ENCODE results near the gene HS2ST1.

HS2ST1 gene

GRCh38 chr1:87131809-87132283 lies 217.4 kb downstream of the HS2ST1 start:
- peak; percentile 74 for DNase-seq (ENCODE audit: low read depth)
- TF ChIP-seq, protein P1, sequence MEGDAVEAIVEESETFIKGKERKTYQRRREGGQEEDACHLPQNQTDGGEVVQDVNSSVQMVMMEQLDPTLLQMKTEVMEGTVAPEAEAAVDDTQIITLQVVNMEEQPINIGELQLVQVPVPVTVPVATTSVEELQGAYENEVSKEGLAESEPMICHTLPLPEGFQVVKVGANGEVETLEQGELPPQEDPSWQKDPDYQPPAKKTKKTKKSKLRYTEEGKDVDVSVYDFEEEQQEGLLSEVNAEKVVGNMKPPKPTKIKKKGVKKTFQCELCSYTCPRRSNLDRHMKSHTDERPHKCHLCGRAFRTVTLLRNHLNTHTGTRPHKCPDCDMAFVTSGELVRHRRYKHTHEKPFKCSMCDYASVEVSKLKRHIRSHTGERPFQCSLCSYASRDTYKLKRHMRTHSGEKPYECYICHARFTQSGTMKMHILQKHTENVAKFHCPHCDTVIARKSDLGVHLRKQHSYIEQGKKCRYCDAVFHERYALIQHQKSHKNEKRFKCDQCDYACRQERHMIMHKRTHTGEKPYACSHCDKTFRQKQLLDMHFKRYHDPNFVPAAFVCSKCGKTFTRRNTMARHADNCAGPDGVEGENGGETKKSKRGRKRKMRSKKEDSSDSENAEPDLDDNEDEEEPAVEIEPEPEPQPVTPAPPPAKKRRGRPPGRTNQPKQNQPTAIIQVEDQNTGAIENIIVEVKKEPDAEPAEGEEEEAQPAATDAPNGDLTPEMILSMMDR (IDR thresholded peaks at IDR 0.05; ENCODE audit: low read depth, low read length): peak; percentile 81
- no peak for TF ChIP-seq POLR2A (IDR thresholded peaks at IDR 0.05; ENCODE audit: extremely low read depth, insufficient read length)
- no peak overlapping the region for H3K4me3 ChIP-seq (ENCODE audit: low read depth, low read length)

GRCh38 chr1:87132284-87132870 lies 217.9 kb downstream of the HS2ST1 start:
- no peak overlapping the region for H3K4me3 ChIP-seq (ENCODE audit: low read depth, low read length)

GRCh38 chr1:87134061-87134460 lies 219.6 kb downstream of the HS2ST1 start:
- no peak overlapping the region for H3K4me3 ChIP-seq (ENCODE audit: low read depth, low read length)
- TF ChIP-seq, protein P1 (IDR thresholded peaks at IDR 0.05; ENCODE audit: low read depth, low read length): no peak
- no peak for TF ChIP-seq MYC (IDR thresholded peaks at IDR 0.05; ENCODE audit: low read depth, low read length)
- TF ChIP-seq POLR2A (IDR thresholded peaks at IDR 0.05; ENCODE audit: extremely low read depth, insufficient read length): no peak
- TF ChIP-seq, protein P2, sequence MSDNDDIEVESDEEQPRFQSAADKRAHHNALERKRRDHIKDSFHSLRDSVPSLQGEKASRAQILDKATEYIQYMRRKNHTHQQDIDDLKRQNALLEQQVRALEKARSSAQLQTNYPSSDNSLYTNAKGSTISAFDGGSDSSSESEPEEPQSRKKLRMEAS (IDR thresholded peaks at IDR 0.05; ENCODE audit: low read depth, low read length): no peak
- DNase-seq (ENCODE audit: low read depth): no peak

More at GRCh38 chr1:87132284-87132870, 217.9 kb downstream of the HS2ST1 start:
- no peak for DNase-seq (ENCODE audit: low read depth)
- TF ChIP-seq MYC (IDR thresholded peaks at IDR 0.05; ENCODE audit: low read depth, low read length) (no peak), POLR2A (IDR thresholded peaks at IDR 0.05; ENCODE audit: extremely low read depth, insufficient read length) (no peak)
- TF ChIP-seq, protein P2 (IDR thresholded peaks at IDR 0.05; ENCODE audit: low read depth, low read length): no peak
- TF ChIP-seq, protein P1 (IDR thresholded peaks at IDR 0.05; ENCODE audit: low read depth, low read length): no peak

GRCh38 chr1:87134625-87135328 lies 220.3 kb downstream of the HS2ST1 start:
- no peak for TF ChIP-seq MYC (IDR thresholded peaks at IDR 0.05; ENCODE audit: low read depth, low read length)
- no peak overlapping the region for H3K4me3 ChIP-seq (ENCODE audit: low read depth, low read length)
- DNase-seq (ENCODE audit: low read depth): no peak

DNA sequence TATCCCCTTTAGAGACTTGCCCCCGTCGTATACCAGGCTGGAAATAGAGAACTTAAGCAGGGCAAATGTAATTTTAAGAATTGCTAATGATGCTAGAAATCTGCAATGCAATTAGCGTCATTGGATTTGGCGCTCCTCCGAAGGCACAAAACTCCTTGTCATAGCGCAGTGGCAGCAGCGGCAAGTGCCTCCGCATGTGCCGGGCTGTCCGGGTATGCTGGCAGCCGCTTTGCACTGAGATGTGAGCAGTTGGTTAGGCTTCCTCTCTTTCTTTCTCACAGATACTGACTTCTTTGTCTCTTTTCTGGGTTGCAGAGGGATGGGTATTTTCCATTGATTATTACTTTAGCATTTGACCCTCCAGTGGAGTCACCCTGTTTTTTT lies 220.9 kb downstream of the HS2ST1 start:
- H3K4me3 ChIP-seq (ENCODE audit: low read depth, low read length): no peak overlapping the region
- no peak for DNase-seq (ENCODE audit: low read depth)
- TF ChIP-seq MYC (IDR thresholded peaks at IDR 0.05; ENCODE audit: low read depth, low read length): no peak
- no peak for TF ChIP-seq POLR2A (IDR thresholded peaks at IDR 0.05; ENCODE audit: extremely low read depth, insufficient read length)
- TF ChIP-seq, protein P1 (IDR thresholded peaks at IDR 0.05; ENCODE audit: low read depth, low read length): no peak
- TF ChIP-seq, protein P2 (IDR thresholded peaks at IDR 0.05; ENCODE audit: low read depth, low read length): no peak

DNA sequence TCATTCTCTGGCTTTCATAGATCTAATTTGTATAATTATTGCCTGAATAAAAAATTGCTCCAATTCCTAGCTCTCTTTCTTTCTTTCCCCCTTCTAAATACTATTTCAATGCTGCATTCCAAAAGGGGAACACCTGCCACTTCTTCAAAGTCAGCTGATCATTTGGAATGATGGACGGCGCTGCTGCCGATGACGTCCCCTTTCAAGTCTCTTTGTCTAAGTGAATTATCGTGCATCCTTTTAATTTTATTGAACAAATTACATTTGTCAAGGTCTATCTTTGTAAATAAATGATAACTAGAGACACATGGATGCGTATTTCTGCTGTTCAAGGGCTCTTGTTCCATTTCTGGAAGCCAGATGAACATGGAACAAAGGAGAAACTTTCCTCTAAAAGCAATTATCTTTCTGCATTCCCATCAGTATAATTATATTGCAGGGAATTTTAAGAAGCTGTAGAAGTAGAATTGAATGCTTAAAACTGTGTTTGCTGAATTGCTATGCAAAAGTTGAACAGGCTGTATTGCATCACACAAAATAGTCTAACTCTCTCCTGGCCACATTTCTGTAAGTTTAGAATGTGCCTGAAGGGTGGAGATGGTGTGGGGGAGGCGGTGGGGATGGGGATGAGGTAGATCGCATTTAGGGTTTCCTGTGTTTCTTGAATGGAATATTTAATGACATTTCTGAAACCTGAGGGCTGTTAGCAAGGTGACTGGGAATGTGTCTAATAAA lies 222.3 kb downstream of the HS2ST1 start:
- no peak overlapping the region for H3K4me3 ChIP-seq (ENCODE audit: low read depth, low read length)
- no peak for DNase-seq (ENCODE audit: low read depth)
- TF ChIP-seq, protein P2 (IDR thresholded peaks at IDR 0.05; ENCODE audit: low read depth, low read length): no peak
- no peak for TF ChIP-seq POLR2A (IDR thresholded peaks at IDR 0.05; ENCODE audit: extremely low read depth, insufficient read length)
- TF ChIP-seq, protein P1 (IDR thresholded peaks at IDR 0.05; ENCODE audit: low read depth, low read length): no peak
- TF ChIP-seq MYC (IDR thresholded peaks at IDR 0.05; ENCODE audit: low read depth, low read length): no peak

Data from NB4 (cell line).